ENCODE measurements around the gene ATP13A4. TPM values are rescaled to one million over a fixed set of nuclear protein-coding genes. Genes with fewer than 3 reads are reported as not detected.

The ATP13A4 gene
- total RNA-seq, 2 donors from 2014 or later = 0.57 to 1.3 TPM

DNA sequence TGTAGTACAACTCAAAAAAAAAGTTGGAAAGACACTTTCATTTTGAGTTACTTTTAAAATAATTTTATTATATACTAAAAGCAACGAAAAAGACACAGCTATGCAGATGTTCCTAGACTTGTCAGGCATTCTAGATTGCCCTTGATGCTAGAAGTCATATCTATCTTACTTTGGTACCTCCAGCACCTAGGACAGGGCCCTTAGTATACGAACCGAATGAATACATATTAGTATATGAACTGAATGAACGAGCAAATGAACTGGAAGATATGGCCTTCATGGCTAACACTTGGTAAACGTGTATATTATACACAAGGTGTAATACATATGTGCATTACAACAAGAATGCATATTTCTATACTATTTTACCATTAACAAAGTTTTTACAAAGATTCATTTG is 200.3 kb downstream of the ATP13A4 start:
- Mint-ChIP-seq H3K9me3 (no peaks in the 10 kb centered on the region), H3K27ac (no peak overlapping the region), H3K27me3 (ENCODE audit: insufficient read depth) (no peaks in the 10 kb centered on the region), H3K4me1 (peaks cover 7% of the 10 kb centered on the region), H3K4me3 (no peak overlapping the region), H3K36me3 (ENCODE audit: low read depth) (no peaks in the 10 kb centered on the region)
- no peak overlapping the region for H3K27ac ChIP-seq (ENCODE audit: low read depth, low read length)
- no peaks in the 10 kb centered on the region for H3K27me3 ChIP-seq (ENCODE audit: control insufficient read depth, insufficient read depth, low read length, poor library complexity, severe bottlenecking)
- H3K4me1 ChIP-seq (ENCODE audit: control insufficient read depth, insufficient read depth, low read length) = no peaks in the 10 kb centered on the region
- H3K4me3 ChIP-seq (ENCODE audit: low read length) = no peak overlapping the region
- no peak for TF ChIP-seq CTCF (conservative IDR thresholded peaks at IDR 0.05)
- no peaks in the 10 kb centered on the region for H3K9me3 ChIP-seq (ENCODE audit: control insufficient read depth, low read length)
- no peaks in the 10 kb centered on the region for H3K36me3 ChIP-seq (ENCODE audit: control insufficient read depth, insufficient read depth, low read length)
- no peak overlapping the region for H3K9ac ChIP-seq (ENCODE audit: extremely low read depth, low read length, poor library complexity, severe bottlenecking)
- no peak for DNase-seq
- 78% methylated on average over 5 of the region's 5 CpGs; no CpG with 5 or more reads in 1 of the 2 experiments for WGBS, 2 experiments (ENCODE audit: insufficient coverage in 1 of 2, insufficient read length in 1 of 2)

Other genes starting within 250 kb of the ATP13A4 start
- gene ATP13A5, start 176.1 kb downstream of the ATP13A4 start, total RNA-seq = under 1 TPM in 1 of 2 donors, not detected in 1; 0.59 TPM
- 10 to 100 TPM; 61.5 to 69.4 TPM for gene OPA1, start 38.3 kb upstream of the ATP13A4 start, total RNA-seq

All from endodermal cell (in vitro differentiated cells).